ENCODE results near the gene LARP1.

The LARP1 gene

DNA sequence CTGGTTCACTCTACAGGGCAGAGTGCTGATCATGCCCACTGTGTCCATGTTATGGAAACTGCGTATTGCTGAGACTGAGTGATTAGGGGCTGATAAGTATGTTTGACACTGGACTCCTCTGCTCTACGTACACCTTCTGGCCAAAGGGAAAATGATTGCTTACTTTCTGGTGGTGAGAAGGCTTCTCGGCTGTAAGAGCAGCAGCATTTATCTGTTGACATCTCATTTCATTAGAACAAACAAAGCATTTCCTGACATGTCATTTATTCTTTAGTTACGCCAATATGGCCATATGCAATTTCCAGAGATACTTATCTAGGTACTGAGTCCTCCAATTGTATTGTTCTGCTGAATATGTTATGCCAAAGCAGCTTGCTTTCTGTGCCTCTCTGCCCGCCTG, 89.6 kb downstream of the LARP1 start:
- no peaks in the 10 kb centered on the region for H3K9me2 ChIP-seq (replicated peaks; ENCODE audit: insufficient read depth, low read length)
- TF ChIP-seq, protein P1, sequence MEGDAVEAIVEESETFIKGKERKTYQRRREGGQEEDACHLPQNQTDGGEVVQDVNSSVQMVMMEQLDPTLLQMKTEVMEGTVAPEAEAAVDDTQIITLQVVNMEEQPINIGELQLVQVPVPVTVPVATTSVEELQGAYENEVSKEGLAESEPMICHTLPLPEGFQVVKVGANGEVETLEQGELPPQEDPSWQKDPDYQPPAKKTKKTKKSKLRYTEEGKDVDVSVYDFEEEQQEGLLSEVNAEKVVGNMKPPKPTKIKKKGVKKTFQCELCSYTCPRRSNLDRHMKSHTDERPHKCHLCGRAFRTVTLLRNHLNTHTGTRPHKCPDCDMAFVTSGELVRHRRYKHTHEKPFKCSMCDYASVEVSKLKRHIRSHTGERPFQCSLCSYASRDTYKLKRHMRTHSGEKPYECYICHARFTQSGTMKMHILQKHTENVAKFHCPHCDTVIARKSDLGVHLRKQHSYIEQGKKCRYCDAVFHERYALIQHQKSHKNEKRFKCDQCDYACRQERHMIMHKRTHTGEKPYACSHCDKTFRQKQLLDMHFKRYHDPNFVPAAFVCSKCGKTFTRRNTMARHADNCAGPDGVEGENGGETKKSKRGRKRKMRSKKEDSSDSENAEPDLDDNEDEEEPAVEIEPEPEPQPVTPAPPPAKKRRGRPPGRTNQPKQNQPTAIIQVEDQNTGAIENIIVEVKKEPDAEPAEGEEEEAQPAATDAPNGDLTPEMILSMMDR (IDR thresholded peaks at IDR 0.05; ENCODE audit: insufficient read depth, low read length, poor library complexity, severe bottlenecking): no peak
- no peak for TF ChIP-seq EZH2phosphoT487 (conservative IDR thresholded peaks at IDR 0.05; ENCODE audit: low read length)
- H3K9ac ChIP-seq (ENCODE audit: low read length): no peak overlapping the region
- H3K79me2 ChIP-seq (ENCODE audit: insufficient read depth, low read length): no peaks in the 10 kb centered on the region
- no peak overlapping the region for H3K4me3 ChIP-seq (ENCODE audit: insufficient read depth, low read length, poor library complexity, severe bottlenecking)
- no peaks in the 10 kb centered on the region for H3F3A ChIP-seq (ENCODE audit: insufficient read depth)
- H3K9me3 ChIP-seq (ENCODE audit: insufficient read depth, low read length): no peaks in the 10 kb centered on the region
- no peaks in the 10 kb centered on the region for H3K27me3 ChIP-seq (ENCODE audit: low read length)
- no peaks in the 10 kb centered on the region for H3K36me3 ChIP-seq (ENCODE audit: low read length)
- no peaks in the 10 kb centered on the region for H4K20me1 ChIP-seq (ENCODE audit: low read depth, low read length)
- no peak overlapping the region for H2AFZ ChIP-seq (ENCODE audit: low read depth, low read length, severe bottlenecking)
- H3K4me2 ChIP-seq (ENCODE audit: low read depth, low read length, poor library complexity, severe bottlenecking): no peak overlapping the region
- H3K27ac ChIP-seq (ENCODE audit: low read depth, low read length): no peak overlapping the region

DNA sequence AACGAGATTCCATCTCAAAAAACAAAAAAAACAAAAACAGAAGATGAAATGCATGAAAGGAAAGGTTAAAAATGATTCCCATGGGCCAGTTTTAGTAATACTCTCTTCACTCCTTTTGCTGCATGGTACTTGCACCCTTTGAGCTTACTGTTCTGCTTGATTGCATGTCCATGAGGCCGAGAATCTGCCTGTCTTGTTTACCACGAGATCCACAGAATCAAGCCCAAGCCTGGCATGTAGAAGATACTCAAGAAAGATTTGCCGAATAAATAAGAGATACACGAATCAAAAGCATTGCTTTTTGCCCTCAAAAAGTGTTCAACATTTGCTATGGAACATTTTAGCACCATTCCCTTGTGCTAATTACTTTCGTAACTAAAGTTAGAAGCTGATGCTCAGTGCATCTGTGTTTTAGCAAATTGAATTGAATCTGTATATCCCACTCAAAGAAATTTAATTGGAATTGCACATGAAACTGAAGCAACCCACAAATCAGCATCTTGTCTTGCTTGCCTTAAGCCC, 94.1 kb downstream of the LARP1 start:
- no peaks in the 10 kb centered on the region for H3F3A ChIP-seq (ENCODE audit: insufficient read depth)
- H3K27ac ChIP-seq (ENCODE audit: low read depth, low read length): no peak overlapping the region
- H3K9me2 ChIP-seq (replicated peaks; ENCODE audit: insufficient read depth, low read length): no peaks in the 10 kb centered on the region
- no peak overlapping the region for H3K4me3 ChIP-seq (ENCODE audit: insufficient read depth, low read length, poor library complexity, severe bottlenecking)
- no peaks in the 10 kb centered on the region for H4K20me1 ChIP-seq (ENCODE audit: low read depth, low read length)
- no peaks in the 10 kb centered on the region for H3K36me3 ChIP-seq (ENCODE audit: low read length)
- H3K9me3 ChIP-seq (ENCODE audit: insufficient read depth, low read length): no peaks in the 10 kb centered on the region
- H3K4me2 ChIP-seq (ENCODE audit: low read depth, low read length, poor library complexity, severe bottlenecking): no peak overlapping the region
- no peak overlapping the region for H2AFZ ChIP-seq (ENCODE audit: low read depth, low read length, severe bottlenecking)
- H3K9ac ChIP-seq (ENCODE audit: low read length): no peak overlapping the region
- TF ChIP-seq, protein P1 (IDR thresholded peaks at IDR 0.05; ENCODE audit: insufficient read depth, low read length, poor library complexity, severe bottlenecking): no peak
- no peak for TF ChIP-seq EZH2phosphoT487 (conservative IDR thresholded peaks at IDR 0.05; ENCODE audit: low read length)
- H3K27me3 ChIP-seq (ENCODE audit: low read length): no peaks in the 10 kb centered on the region
- H3K79me2 ChIP-seq (ENCODE audit: insufficient read depth, low read length): no peaks in the 10 kb centered on the region

DNA sequence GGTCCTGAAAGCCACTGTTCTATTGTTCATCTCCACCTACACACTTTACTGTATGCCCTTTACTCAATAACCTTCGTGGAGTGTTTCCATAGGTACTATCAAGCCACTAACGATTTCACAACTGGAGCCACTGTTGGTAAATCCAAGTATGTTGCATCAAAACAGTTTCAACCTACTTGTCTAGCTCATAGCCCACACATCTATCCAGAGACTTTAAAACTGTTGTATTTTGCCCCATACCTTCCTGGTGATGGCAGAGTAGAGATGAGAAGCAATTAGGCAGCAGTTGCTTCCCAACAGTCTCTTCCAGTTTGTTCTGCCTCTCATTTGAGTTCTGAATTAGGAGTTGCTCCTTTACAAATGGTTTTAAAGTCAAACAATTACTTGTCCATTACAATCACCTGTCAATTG, 94.6 kb downstream of the LARP1 start:
- no peaks in the 10 kb centered on the region for H3K9me3 ChIP-seq (ENCODE audit: insufficient read depth, low read length)
- H4K20me1 ChIP-seq (ENCODE audit: low read depth, low read length): no peaks in the 10 kb centered on the region
- no peak overlapping the region for H3K9ac ChIP-seq (ENCODE audit: low read length)
- no peak overlapping the region for H3K4me3 ChIP-seq (ENCODE audit: insufficient read depth, low read length, poor library complexity, severe bottlenecking)
- TF ChIP-seq, protein P1 (IDR thresholded peaks at IDR 0.05; ENCODE audit: insufficient read depth, low read length, poor library complexity, severe bottlenecking): no peak
- TF ChIP-seq EZH2phosphoT487 (conservative IDR thresholded peaks at IDR 0.05; ENCODE audit: low read length): no peak
- H3F3A ChIP-seq (ENCODE audit: insufficient read depth): no peaks in the 10 kb centered on the region
- no peak overlapping the region for H3K4me2 ChIP-seq (ENCODE audit: low read depth, low read length, poor library complexity, severe bottlenecking)
- no peaks in the 10 kb centered on the region for H3K36me3 ChIP-seq (ENCODE audit: low read length)
- no peak overlapping the region for H3K27ac ChIP-seq (ENCODE audit: low read depth, low read length)
- H3K79me2 ChIP-seq (ENCODE audit: insufficient read depth, low read length): no peaks in the 10 kb centered on the region
- no peak overlapping the region for H2AFZ ChIP-seq (ENCODE audit: low read depth, low read length, severe bottlenecking)
- H3K27me3 ChIP-seq (ENCODE audit: low read length): no peaks in the 10 kb centered on the region
- H3K9me2 ChIP-seq (replicated peaks; ENCODE audit: insufficient read depth, low read length): no peaks in the 10 kb centered on the region
